GM21390 (cell line): Measurements from ENCODE around the gene YY1.
A peak's percentile ranks its signal among the peaks of the same experiment; 100 is the strongest.
"Not testable (repeated sequence)": the region's sequence is repeated elsewhere in the genome, so short reads cannot be mapped to it uniquely, and the experiment has no call there.

Experiments
- ATAC-seq: cut with Tn5 transposase; IDR thresholded peaks from one replicate; pipeline ENCODE4 v1.9.1; 2021; ENCODE audit not compliant: unreplicated experiment

The YY1 gene

DNA sequence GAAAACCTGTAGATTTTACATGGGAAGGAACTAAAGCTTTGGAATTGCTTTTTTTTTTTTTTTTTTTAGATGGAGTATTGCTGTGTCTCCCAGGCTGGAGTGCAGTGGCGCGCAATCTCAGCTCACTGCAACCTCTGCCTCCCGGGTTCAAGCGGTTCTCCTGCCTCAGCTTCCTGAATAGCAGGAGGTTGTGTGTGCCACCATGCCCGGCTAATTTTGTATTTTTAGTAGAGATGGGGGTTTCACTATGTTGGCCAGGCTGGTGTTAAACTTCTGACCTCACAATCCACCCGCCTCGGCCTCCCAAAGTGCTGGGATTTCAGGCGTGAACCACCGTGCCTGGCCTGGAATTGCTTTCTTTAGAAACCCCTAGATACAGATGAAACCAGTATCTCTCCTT, 44.5 kb downstream of the YY1 start:
- ATAC-seq = not testable (repeated sequence)

DNA sequence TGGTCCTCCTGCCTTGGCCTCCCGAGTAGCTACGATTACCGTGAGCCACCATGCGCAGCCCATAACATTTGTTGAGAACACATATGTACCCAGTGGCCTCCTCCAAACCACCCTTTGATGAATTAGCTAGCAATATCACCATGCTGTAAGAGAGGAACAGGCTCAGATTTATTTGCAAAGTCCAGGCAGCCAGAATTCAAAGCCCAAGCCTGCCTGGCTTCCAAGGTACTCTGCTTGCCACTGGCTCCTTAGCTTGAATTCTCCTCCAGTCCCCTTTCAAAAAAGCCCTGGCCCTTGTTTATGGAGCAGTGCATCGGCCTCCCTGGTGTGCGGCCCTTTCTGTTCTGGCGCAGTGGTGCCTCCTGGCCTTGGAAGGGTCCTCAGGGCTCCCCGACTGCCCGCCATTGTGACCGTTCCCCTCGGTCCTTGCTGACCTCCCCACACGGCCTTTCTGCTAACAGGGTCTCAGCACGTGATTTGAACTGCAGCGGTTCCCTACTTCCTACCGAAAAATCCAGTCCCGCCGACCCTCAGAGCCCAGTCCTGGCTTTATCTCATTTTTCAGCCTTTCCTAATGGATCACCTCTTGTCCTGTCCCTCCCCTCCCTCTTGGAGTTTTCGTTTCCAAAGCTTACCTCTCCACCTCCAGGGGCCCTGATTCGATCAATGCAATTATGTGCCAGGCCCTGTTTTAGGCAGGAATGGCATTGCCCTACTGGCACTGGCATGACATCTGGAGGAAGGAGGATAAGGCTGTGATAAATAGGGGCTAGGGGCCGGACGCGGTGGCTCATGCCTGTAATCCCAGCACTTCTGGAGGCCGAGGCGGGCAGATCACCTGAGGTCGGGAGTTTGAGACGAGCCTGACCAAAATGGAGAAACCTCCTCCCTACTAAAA, 45.3 kb downstream of the YY1 start:
- ATAC-seq = no peak

DNA sequence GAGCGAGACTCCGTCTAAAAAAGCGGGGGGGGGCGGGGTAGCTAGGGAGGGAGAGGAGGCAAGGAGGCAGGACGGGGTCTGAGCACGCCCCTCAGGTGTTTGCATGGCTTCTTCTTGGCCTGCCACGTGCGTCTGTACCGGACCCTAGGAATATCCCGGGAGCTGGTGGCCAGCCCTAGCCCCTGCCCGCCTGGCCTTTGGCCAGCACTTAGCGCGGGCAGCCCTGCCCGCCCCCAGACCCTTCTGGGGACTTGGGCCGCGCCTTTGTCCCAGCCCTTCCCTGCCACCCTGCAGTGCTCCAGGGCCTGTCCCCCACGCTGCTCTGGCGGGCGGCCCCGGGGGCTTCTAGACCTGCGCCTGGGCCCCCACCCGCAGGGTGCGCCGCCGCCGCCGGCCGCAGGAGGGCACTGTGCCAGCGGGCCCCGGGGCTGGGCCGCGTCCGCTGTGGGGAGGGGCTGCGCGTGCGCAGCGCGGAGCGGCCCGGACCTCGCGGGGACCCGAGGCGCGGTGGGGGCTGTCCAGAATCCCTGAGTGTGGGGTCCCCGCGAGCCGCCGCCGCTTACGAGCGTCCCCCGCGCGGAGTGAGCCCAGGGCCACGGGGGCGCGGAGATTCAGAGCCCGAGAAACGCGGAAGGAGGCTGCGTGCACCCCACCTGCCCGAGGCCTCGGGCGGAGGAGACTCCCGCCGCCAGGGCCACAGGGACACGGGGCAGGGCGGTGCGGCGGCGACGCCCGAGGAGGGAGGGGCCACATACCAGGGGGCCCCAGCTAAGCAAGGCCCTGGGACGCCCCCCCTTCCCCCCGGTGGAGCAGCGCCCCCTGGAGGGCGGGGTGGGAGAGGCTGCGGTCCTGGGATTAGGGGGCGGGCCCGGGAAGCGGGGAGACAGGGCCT, 46.3 kb downstream of the YY1 start:
- ATAC-seq = peak; percentile 91

DNA sequence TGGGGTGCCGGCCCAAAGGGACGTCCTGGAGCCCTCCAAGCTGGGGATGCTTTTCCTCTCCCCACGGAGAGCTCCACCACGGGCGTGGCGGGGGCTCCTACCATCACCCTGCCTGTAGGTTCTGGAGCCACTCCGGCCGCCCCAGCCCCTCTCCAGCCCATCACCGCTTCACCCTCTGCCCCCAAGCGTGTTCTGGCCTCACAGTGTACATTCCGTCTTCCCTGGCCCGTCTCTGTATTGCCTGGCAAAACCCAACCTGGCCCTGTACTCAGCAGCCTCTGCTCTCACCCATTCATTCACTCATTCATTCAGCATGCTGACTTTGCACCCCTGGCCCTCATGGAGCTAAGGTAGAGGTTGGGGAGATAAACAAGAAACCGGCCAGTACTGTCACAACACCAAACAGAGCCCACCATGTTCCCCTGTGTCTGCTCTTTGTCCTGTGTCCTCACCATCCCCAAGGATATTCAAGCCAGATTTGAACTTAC, 47.0 kb downstream of the YY1 start:
- ATAC-seq = no peak

DNA sequence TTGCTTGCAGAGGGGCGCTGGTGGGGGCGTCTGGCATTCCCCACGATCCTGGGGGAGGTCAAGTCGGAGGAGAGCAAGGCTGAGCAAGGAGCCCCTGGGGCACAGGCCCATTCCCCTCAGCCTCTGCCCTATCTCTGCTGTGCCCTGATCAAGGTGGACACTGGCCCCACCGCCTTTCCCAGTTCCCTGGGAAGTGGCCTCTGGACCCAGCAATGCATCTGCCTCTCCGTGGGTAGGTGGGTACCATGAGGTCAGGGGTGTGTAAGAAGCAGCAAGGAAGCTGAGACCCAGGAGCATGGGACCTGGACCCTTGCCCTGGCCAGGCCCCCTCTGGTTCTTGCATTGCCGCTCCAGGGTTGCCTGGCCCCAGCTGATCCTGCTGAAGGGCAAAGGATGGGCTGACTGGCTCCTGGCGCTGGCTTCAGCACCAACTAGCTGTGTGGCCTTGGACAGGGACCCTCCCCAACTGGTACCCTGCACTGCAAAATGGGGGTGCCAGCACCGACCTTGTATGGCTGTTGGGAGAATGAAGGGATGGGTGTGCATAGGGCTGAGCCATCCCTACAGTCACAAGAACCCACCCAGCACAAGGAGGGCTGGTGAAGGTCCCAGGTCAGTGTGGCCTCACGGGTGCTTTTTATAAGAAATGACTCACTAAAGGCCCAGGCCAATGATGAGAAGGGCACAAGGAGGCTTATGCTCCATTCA, 47.7 kb downstream of the YY1 start:
- ATAC-seq = no peak

DNA sequence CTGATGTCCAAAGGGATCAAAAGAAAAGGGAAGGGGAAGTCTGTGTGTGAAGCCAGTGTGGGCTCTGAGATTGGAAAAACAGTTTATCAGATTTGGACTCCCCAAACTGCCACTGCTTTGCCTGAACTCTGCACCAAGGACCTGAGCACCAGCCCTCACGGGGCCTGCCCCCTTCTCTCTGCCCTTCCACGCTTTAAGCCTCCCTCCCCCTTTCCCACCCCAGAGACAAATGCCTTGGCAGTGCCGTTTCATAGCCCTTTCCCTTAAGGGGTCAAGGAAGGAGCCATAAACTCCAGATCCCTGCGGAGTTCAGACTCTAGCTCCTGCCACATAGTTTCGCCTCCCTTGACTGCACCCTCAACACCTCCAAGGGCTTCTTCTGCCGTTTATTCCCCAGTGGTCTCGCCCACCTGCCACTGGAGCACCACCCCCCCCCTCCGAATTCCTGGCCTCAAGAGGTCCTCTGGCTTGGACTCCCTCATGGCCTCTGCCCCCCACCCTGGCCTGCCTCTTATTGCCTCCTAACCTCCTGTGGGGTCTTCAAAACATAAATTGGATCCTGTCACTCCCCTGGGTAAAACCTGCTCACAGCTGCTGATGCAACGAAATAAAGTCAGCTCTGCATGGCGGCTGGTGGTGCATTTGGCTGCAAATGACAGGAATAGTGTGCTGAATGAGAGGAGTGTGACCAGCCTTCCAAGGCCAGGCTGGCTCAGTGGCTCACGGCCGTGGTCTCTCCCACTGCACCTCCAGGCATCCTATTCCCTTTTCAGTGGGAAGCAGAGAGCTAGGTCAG, 48.5 kb downstream of the YY1 start:
- ATAC-seq = no peak

DNA sequence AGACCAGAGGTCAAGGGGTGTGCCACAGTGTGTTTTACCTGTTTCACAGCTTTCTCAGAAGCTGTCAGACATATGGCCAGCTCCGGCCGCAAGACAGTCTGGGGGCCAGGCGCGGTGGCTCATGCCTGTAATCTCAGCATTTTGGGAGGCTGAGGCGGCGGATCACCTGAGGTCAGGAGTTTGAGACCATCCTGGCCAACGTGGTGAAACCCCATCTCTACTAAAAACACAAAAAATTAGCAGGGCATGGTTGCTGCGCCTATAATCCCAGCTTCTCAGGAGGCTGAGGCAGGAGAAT, 49.0 kb downstream of the YY1 start:
- not testable (repeated sequence) for ATAC-seq

DNA sequence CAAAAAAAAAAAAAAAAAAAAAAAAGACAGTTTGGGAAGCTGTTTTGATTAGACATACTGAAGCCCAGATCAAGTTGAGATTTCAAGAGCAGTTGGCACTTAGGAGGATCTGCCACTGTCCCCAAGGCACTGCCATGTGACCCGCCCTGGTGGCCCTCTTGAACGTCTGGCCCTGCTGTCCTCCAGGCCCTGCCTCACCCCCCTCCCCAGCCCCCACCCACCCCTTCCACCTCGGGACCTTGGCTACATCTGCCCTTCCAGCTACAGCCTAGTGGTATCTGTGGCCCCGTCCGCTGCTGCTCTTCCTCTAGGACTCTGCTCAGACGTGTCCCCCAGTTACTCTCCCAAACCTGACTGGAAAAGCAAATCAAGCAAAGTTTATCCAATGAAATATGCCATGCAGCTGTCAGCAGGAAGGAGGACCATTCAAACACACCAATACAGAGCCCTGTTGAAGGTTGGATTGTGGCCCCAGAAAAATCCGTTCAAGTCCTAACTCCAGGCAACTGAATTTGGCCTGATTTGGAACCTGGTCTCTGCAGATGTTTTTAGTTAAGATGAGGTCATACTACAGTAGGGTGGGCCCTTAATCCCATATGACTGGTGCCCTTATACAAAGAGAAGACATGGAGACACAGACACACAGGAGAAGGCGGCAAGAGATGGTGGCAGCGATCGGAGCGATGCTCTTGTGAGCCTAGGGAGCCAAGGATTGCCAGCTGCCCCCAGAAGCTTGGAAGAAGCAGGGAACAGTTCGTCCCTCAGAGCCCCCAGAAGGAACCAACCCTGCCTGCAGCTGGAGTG, 49.6 kb downstream of the YY1 start:
- no peak for ATAC-seq

DNA sequence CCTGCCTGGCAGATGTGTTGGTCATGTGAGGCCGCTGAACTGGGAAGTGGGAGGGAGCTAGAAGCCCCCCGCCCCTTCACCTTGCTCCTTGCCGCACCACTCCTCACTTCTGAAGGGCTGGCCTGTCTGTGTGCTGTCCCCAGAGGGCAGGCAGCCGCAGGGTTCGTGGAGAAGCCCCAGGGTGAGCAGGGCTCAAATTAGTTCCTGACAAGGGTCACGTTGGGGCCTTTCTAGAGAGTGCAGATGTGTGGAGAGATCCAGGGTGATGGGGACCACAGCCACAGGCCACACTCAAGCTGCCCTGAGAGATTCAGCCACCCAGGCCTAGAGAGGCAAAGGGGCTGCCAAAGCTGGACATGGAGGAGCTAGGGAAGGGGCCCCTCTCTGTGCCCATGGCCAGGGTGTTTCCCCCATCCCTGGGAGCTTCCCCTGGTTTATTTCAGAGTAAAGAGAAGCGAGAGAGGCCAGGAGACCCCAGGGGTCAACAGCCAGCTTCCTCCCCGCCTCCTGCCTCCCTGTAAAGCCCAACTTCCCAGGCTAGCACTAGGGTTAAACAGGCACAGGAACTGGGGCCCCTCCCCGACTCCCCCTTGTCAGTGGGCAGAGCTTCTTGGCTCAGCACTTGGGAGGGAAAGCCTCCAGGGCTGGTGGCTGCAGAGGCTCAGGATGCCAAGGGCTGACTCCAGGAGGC, 51.1 kb downstream of the YY1 start:
- ATAC-seq = no peak

DNA sequence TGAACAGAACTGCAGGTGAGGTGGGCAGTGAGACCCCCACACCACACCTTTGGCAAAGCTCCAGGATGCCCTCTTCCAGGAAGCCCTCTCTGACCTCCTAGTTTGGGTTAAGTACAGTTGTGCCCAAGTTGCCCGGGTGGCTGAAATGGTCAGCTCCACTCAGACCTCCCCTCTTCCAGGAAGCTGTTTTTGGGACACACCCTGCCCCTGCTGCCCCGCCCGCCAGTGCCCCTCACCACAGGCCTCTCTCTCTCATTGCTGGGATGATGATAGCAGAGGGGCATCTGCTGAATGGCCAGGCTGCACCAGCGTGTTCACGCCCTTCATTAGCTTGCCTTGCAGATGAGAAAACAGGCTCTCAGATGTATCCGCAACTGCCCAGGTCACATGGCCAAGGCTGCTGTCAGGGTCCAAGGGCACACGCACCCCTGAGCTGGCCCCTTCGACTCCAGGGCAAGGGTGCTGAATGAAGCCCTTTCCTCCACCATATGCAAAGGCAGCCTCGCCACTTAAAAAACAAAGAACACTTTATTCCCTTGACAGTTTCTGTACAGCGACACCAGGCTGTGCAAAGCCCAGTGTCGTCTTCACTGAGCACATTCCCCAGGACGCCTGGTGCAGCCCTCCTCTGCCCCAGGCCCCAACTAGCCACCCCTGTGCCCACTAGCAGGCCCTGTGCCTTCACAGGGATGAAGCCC, 51.8 kb downstream of the YY1 start:
- ATAC-seq = no peak

DNA sequence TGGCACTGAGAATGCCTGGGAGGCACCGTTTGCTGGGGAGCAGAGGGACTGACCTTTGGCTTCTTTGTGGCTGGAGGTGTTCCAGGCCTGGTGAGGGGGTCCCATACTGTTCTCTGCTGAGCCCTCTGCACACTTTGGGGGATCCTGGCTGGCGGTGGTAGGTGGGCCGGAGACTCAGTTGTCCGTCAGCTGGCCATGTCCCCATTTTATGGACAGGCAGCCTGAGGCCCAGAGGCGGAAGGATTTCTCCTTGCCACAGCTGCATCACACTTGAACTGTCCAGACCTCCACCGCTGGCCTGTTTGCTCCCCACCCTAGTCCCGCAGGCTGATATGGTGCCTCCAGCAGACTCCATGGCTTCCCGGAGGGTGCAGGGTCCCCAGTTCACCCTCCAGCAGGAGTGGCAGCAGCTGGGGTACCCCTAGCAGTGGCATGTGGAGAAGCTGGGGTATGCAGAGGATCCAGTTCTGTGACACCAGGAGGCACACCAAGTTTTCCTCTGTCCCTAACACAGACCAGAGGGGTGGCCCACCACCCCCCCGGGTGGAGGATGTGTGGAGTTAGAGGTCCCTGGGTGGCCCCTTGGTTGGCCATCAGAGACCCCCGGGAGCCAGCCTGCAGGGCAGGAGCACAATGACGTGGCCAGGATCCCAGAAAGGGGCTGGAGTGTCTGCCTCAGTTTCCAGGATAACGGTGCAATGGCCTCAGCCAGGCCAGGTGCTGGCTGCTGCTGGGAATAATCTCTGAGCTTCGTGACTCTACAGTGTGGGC, 52.5 kb downstream of the YY1 start:
- ATAC-seq = no peak

DNA sequence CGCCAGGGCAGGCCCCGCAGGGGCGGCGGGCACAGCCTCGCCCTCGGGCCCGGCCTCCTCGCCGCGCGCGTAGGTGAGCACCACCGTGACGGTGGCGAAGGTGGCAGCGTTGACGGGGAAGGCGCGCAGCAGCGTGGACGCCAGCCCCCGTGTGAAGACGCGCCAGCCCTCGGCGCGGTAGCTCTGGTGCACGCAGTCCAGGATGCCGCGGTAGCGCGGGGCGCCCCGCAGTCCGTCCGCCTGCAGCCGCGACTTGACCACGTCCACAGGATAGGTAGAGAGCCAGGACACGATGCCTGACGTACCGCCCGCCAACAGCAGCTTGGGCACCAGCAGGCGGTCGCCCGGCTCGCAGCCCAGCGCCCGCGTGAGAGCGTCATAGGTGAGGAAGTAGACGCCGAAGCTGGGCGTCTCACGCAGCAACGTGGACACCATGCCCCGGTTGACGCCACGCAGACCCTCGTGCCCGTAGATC, 53.4 kb downstream of the YY1 start:
- no peak for ATAC-seq

DNA sequence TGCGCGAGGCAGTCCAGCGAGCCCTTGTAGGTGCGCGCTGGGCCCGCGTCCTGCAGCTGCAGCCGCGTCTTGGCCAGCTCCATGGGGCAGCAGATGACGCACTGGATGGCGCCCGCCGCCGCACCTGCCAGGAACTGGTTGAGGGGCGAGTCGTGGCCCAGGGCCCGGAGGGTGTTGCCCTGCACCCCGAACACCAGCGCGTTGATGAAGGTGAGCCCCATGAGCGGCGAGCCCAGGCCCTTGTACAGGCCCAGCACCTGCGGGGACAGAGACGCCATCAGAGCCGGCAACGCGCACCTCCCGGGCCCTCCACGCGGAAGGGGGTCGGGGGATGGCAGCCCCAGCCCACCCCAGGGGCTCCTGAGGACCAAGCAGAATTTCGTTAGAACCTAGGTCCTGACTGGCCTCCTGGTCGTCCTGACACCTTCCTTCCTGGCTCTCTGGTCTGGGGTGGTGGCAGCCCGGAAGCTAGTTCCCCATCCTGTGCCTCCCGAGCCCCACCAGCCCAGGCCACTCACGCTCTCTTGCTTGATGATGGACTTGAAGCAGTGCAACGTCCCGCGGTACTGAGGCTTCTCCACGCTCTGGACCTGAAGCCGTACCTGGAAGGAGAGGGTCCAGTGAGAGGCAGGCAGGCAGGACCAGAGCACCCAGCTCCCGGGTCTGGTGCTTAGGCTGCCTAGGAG, 54.0 kb downstream of the YY1 start:
- no peak for ATAC-seq

DNA sequence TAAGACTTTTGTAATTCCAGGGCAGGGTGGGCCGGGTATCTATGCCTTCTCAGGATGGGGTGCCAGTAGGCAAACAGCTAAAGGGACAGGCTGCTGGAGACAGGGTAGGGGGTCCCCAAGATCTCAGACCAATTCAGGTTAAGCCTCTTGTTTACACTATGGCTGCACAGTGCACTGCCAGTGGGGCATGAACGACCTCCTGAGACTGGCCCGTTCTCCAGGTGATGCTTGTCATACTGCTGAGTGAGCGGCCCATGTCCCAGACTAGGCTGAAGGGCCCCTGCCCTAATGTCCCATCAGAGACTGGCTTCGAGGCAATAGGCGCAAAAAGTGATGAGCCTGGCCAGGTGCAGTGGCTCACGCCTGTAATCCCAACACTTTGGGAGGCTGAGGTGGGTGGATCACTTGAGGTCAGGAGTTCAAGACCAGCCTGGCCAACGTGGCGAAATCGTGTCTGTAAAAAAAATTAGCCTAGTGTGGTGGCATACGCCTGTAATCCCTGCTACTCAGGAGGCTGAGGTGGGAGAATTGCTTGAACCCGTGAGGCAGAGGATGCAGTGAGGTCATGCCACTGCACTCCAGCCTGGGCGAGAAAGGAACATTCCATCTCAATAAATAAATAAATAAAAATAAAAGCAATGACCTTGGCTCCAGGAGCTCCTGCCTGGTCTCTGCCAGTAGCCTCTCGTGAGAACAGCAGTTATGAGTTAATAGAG, 54.7 kb downstream of the YY1 start:
- no peak for ATAC-seq

DNA sequence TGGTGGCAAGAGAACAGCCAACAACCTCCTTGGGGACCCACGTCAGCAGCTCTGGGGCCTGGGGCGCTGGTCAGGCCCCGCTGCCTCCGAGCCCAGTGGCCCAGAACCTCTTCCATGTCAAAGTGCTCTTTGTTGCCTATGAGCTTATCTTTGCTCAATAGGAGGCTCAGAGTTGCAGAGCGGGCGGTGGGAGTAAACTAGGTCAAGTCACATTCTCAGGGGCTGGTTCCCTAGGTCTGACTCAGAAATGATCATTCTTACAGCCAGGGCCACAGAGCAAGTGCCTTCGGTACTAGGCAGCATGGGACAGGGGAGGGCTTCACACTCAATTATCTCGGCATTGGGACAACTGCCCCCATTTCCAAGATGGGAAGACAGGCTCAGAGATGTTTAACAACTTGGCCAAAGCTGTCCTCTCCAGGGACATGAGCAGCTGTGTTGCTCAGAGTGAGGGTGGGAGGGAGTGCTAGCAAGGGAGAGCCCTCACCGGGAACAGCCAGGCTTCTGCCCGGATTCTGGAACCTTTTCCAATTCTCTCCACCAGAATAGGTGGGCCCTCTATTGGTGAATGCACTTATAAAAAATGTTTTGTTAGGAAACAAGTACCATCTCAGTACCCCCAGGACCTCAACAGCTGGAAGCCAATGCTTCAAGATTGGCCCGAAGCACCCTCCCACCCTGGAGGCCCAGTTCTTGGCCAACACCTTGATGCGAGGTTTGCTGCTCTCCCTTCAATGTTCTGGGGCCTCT, 55.4 kb downstream of the YY1 start:
- no peak for ATAC-seq

DNA sequence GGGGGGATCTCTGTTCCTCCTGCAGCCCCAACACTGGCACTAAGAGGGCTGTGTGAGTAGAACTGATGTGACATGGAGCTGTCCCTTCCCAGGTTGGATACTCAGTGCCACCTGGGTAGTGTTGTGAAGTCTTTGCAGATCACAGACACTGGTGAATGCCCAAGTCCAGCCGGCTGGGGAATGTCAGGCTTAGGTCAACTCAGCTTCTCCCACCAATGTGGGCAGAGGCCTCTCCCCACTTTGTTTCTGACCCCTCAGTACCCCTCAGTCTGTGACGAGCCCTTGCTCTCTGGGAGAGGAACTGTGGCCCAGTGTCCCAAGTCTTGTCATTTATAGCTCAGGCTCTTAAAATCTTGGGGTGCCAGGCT, 56.0 kb downstream of the YY1 start:
- ATAC-seq = no peak
